ENCODE results near the gene SULT4A1. TPM values are rescaled to one million over a fixed set of nuclear protein-coding genes. Genes with fewer than 3 reads are reported as not detected.
"Not testable (repeated sequence)": the region's sequence is repeated elsewhere in the genome, so short reads cannot be mapped to it uniquely, and the experiment has no call there.

The SULT4A1 gene, protein sequence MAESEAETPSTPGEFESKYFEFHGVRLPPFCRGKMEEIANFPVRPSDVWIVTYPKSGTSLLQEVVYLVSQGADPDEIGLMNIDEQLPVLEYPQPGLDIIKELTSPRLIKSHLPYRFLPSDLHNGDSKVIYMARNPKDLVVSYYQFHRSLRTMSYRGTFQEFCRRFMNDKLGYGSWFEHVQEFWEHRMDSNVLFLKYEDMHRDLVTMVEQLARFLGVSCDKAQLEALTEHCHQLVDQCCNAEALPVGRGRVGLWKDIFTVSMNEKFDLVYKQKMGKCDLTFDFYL
- total RNA-seq: not detected
- not detected for total RNA-seq (2013)
- total RNA-seq: 0 to 0.10 (median 0) reads per million in 29 experiments

DNA sequence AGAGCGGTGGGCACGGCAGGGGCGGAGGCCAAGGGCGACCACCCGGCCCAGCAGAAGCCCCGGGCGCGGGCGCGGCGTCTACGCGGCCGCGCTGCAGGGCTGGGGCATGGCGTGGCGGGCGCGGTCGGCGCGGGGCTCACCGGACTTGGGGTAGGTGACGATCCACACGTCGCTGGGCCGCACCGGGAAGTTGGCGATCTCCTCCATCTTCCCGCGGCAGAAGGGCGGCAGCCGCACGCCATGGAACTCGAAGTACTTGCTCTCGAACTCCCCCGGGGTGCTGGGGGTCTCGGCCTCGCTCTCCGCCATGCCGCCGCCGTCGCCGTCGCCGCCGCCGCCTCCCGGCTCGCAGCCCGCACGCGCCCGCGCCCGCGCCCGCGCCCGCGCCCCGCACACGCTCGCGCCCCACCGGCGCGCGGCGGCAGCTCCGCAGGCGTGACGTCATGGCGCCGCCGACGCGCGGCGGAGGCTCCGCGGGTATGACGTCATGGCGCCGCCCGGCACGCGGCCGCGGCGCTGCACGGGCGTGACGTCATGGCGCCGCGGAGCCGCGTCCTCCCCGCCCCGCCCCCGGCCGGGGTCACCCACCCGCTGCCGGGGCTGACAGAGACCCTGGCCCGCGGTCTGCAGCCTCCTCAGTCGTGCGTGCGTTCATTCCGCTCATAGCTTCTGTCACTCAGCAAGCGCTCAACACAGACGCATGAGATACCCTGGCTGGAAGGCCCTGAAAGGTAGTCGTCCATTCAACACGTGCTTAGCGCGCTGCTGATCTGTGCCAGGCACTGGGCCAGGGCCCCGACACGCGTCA is at the start of gene SULT4A1:
Gene SULT4A1 (minus strand): TSS at position 440 of the 808 bp plus-strand sequence. CDS start 131 bp downstream, at position 309.
- Mint-ChIP-seq H3K9me3 (peaks cover 0 to 2% (median 0%) of the 10 kb centered on the region in 3 donors), H3K27ac (no peak within 1 kb of the TSS), H3K4me3 (peak within 1 kb of the TSS; percentile 36 to 72 (median 50)), H3K27me3 (peaks cover 62 to 76% of the 10 kb centered on the region in 2 donors), H3K4me1 (peaks cover 0 to 8% (median 4%) of the 10 kb centered on the region in 3 donors), H3K36me3 (no peaks in the 10 kb centered on the region)
- no peak within 1 kb of the TSS for H3K27ac ChIP-seq (ENCODE audit: low read length)
- ATAC-seq (replicated peaks in 1 of 4): no peak
- ChIA-PET CTCF (no interaction called here), POLR2A (no interaction called here)
- WGBS (ENCODE audit: insufficient coverage): 7% methylated on average over 114 of the region's 121 CpGs
- DNase-seq: peak in 1 of 35 experiments; percentile 15
- H3K4me3 ChIP-seq (ENCODE audit: control insufficient read depth in 1 of 2, extremely low read depth in 1 of 2, low read length in 1 of 2): peak within 1 kb of the TSS in 1 of 2 donors; percentile 15
- H3K27me3 ChIP-seq (replicated peaks in 1 of 2; ENCODE audit: control insufficient read depth in 2 of 2, extremely low read depth in 1 of 2, insufficient read depth in 2 of 2, low read length in 1 of 2): peaks cover 14 to 55% of the 10 kb centered on the region in 2 experiments
- peaks cover 0 to 2% of the 10 kb centered on the region in 2 experiments for H3K4me1 ChIP-seq (ENCODE audit: control insufficient read depth in 1 of 2, extremely low read depth in 1 of 2, insufficient read depth in 2 of 2, low read length in 2 of 2)
- no peaks in the 10 kb centered on the region for H3K9me3 ChIP-seq
- H3K36me3 ChIP-seq (ENCODE audit: control insufficient read depth in 2 of 2, extremely low read depth in 1 of 2, insufficient read depth in 1 of 2, low read length in 1 of 2): no peaks in the 10 kb centered on the region

DNA sequence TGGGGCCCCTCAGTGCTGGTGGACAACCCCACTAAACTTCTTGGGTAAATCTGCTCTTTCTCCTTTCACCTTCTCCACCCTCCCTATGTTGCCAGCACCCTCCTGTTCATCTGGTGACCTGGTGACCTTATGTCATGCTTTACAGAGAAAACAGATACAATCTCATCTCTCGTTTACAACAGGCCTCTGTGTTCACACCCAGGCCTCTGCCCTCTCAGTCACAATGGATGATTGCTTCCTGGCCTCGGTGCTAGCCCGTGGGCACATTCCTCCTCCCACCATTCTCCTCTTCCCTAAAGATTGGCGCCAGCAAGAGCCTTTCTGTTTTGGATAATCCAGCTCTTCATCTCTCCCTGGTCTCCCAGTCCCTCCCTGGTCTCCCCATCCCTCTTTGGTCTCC is 49.0 kb upstream of the SULT4A1 start:
- Mint-ChIP-seq H3K4me3 (no peak overlapping the region), H3K9me3 (no peaks in the 10 kb centered on the region), H3K27me3 (peaks cover 10 to 21% of the 10 kb centered on the region in 2 donors), H3K4me1 (no peaks in the 10 kb centered on the region), H3K36me3 (no peaks in the 10 kb centered on the region), H3K27ac (no peak overlapping the region)
- Histone ChIP-seq H3K27me3 (replicated peaks in 1 of 2; ENCODE audit: control insufficient read depth in 2 of 2, extremely low read depth in 1 of 2, insufficient read depth in 2 of 2, low read length in 1 of 2) (peaks cover 0 to 21% of the 10 kb centered on the region in 2 experiments), H3K9me3 (no peaks in the 10 kb centered on the region), H3K27ac (ENCODE audit: low read length) (no peak overlapping the region), H3K4me3 (ENCODE audit: control insufficient read depth in 1 of 2, extremely low read depth in 1 of 2, low read length in 1 of 2) (no peak overlapping the region), H3K36me3 (ENCODE audit: control insufficient read depth in 2 of 2, extremely low read depth in 1 of 2, insufficient read depth in 1 of 2, low read length in 1 of 2) (no peaks in the 10 kb centered on the region), H3K4me1 (ENCODE audit: control insufficient read depth in 1 of 2, extremely low read depth in 1 of 2, insufficient read depth in 2 of 2, low read length in 2 of 2) (no peaks in the 10 kb centered on the region)
- 23% methylated on average over 4 of the region's 4 CpGs for WGBS (ENCODE audit: insufficient coverage)
- CTCF ChIA-PET: no interaction called here
- no peak for ATAC-seq (replicated peaks in 1 of 4)
- POLR2A ChIA-PET: no interaction called here
- DNase-seq: no peak

DNA sequence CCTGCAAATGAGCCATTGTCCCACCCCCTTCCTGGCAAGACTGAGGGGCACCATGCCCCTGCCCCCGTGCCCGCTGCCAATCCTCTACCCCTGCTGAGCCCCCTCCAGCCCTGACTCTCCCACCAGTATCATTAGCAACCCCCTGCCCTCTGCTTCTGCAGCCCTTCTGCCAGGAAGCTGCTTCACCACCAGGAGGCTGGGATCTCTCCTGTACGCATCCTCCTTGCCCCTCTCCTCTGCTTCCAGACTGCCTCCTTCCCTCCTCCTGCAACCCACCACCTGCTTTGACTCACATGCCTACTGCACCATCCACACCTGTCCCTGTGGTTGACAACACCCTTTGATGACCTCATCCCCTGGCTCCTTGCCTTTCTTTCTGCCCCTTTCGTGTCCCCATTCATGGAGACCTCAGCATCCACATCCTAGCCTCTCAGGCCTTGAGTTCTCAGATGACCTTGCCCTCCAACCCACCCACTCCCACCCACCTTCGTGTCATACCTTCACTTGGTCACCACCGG is 47.9 kb upstream of the SULT4A1 start:
- Histone ChIP-seq H3K9me3 (no peaks in the 10 kb centered on the region), H3K4me3 (ENCODE audit: control insufficient read depth in 1 of 2, extremely low read depth in 1 of 2, low read length in 1 of 2) (no peak overlapping the region), H3K4me1 (ENCODE audit: control insufficient read depth in 1 of 2, extremely low read depth in 1 of 2, insufficient read depth in 2 of 2, low read length in 2 of 2) (no peaks in the 10 kb centered on the region), H3K27ac (ENCODE audit: low read length) (no peak overlapping the region), H3K36me3 (ENCODE audit: control insufficient read depth in 2 of 2, extremely low read depth in 1 of 2, insufficient read depth in 1 of 2, low read length in 1 of 2) (no peaks in the 10 kb centered on the region), H3K27me3 (replicated peaks in 1 of 2; ENCODE audit: control insufficient read depth in 2 of 2, extremely low read depth in 1 of 2, insufficient read depth in 2 of 2, low read length in 1 of 2) (peaks cover 0 to 28% of the 10 kb centered on the region in 2 experiments)
- H3K4me1 Mint-ChIP-seq: no peaks in the 10 kb centered on the region
- H3K27ac Mint-ChIP-seq: no peak overlapping the region
- ChIA-PET CTCF (interaction anchor here in 1 of 2 donors (0.6 kb wide), 1 partner anchor 37 kb away, joined by 3 read pairs; no protein-coding TSS in a partner anchor), POLR2A (no interaction called here)
- H3K36me3 Mint-ChIP-seq: no peaks in the 10 kb centered on the region
- ATAC-seq (replicated peaks in 1 of 4) (no peak), DNase-seq (no peak)
- WGBS (ENCODE audit: insufficient coverage): 71% methylated on average over 5 of the region's 6 CpGs
- H3K4me3 Mint-ChIP-seq: no peak overlapping the region
- H3K9me3 Mint-ChIP-seq: no peaks in the 10 kb centered on the region
- H3K27me3 Mint-ChIP-seq: peaks cover 17 to 28% of the 10 kb centered on the region in 2 donors

DNA sequence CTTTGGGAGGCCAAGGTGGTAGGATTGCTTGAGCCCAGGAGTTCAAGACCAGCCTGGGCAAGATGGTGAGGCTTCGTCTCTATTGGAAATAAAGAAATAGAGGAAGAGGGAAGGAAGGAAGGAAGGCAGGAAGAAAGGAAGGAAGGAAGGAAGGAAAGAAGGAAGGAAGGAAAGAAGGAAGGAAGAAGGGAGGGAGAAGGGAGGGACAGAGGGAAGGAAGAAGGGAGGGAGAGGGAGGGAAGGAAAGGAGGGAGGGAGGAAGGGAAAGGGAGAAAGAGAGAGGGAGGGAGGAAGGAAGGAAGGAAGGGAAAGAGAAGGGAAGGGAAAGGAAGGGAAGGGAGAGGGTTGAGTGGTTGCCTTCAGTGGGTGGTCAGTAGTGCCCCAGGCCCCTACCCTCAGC is 47.4 kb upstream of the SULT4A1 start:
- Histone ChIP-seq H3K9me3 (no peaks in the 10 kb centered on the region), H3K27me3 (replicated peaks in 1 of 2; ENCODE audit: control insufficient read depth in 2 of 2, extremely low read depth in 1 of 2, insufficient read depth in 2 of 2, low read length in 1 of 2) (peaks cover 0 to 33% of the 10 kb centered on the region in 2 experiments), H3K4me3 (ENCODE audit: control insufficient read depth in 1 of 2, extremely low read depth in 1 of 2, low read length in 1 of 2) (no peak overlapping the region), H3K36me3 (ENCODE audit: control insufficient read depth in 2 of 2, extremely low read depth in 1 of 2, insufficient read depth in 1 of 2, low read length in 1 of 2) (no peaks in the 10 kb centered on the region), H3K4me1 (ENCODE audit: control insufficient read depth in 1 of 2, extremely low read depth in 1 of 2, insufficient read depth in 2 of 2, low read length in 2 of 2) (no peaks in the 10 kb centered on the region), H3K27ac (ENCODE audit: low read length) (no peak overlapping the region)
- Mint-ChIP-seq H3K9me3 (no peaks in the 10 kb centered on the region), H3K4me1 (no peaks in the 10 kb centered on the region), H3K27ac (no peak overlapping the region), H3K36me3 (no peaks in the 10 kb centered on the region), H3K27me3 (peaks cover 17 to 28% of the 10 kb centered on the region in 2 donors), H3K4me3 (no peak overlapping the region)
- DNase-seq: no peak
- ChIA-PET CTCF (no interaction called here), POLR2A (no interaction called here)
- WGBS (ENCODE audit: insufficient coverage): no CpG with 5 or more reads among the region's 1 CpG
- no peak for ATAC-seq (replicated peaks in 1 of 4)

DNA sequence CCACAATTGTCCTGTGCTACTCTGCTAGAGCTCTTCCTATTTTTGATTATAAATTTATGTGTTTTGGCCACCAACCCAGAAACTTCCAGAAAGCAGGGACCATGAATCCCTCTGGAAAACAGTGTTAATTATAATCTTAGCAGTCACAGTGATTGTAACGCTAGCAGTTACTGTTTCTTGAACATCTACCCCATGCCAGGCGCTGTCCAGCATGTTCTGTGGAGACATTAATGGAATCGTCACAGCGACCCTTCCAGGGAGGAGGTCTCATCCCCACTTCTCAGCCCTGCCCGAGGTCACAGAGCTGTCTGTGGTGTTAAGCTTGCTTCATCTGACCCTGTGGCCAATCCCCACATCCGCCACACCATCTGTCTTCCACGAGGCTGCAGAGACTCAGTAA is 43.4 kb upstream of the SULT4A1 start:
- CTCF ChIA-PET: no interaction called here
- no peak overlapping the region for H3K4me3 ChIP-seq (ENCODE audit: control insufficient read depth in 1 of 2, extremely low read depth in 1 of 2, low read length in 1 of 2)
- H3K27ac ChIP-seq (ENCODE audit: low read length): no peak overlapping the region
- Mint-ChIP-seq H3K9me3 (no peaks in the 10 kb centered on the region), H3K36me3 (no peaks in the 10 kb centered on the region), H3K4me3 (no peak overlapping the region), H3K27ac (no peak overlapping the region), H3K27me3 (peaks cover 15 to 35% of the 10 kb centered on the region in 2 donors), H3K4me1 (no peaks in the 10 kb centered on the region)
- peaks cover 0 to 54% of the 10 kb centered on the region in 2 experiments for H3K27me3 ChIP-seq (replicated peaks in 1 of 2; ENCODE audit: control insufficient read depth in 2 of 2, extremely low read depth in 1 of 2, insufficient read depth in 2 of 2, low read length in 1 of 2)
- DNase-seq (no peak), ATAC-seq (replicated peaks in 1 of 4) (no peak)
- no peaks in the 10 kb centered on the region for H3K4me1 ChIP-seq (ENCODE audit: control insufficient read depth in 1 of 2, extremely low read depth in 1 of 2, insufficient read depth in 2 of 2, low read length in 2 of 2)
- WGBS (ENCODE audit: insufficient coverage): 66% methylated on average over 4 of the region's 7 CpGs
- POLR2A ChIA-PET: interaction anchor here in 1 of 2 donors (0.7 kb wide), 1 partner anchor 34 kb away, joined by 11 read pairs; no protein-coding TSS in a partner anchor
- no peaks in the 10 kb centered on the region for H3K36me3 ChIP-seq (ENCODE audit: control insufficient read depth in 2 of 2, extremely low read depth in 1 of 2, insufficient read depth in 1 of 2, low read length in 1 of 2)
- no peaks in the 10 kb centered on the region for H3K9me3 ChIP-seq

DNA sequence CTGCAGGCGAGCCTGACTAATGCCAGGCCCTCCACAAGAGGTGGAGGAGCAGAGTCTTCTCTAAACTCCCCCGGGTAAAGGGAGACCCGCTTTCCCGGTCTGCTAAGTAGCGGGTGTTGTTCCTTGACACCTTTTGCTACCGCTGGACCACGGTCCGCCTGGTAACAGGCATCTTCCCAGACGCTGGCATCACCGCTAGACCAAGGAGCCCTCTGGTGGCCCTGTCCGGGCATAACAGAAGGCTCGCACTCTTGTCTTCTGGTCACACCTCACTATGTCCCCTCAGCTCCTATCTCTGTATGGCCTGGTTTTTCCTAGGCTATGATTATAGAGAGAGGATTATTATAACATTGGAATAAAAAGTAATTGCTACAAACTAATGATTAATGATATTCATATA is 42.1 kb upstream of the SULT4A1 start:
- H3K27ac Mint-ChIP-seq; CTCF ChIA-PET; H3K36me3 ChIP-seq (ENCODE audit: control insufficient read depth in 2 of 2, extremely low read depth in 1 of 2, insufficient read depth in 1 of 2, low read length in 1 of 2); H3K4me3 ChIP-seq (ENCODE audit: control insufficient read depth in 1 of 2, extremely low read depth in 1 of 2, low read length in 1 of 2); POLR2A ChIA-PET; H3K4me1 Mint-ChIP-seq; H3K9me3 ChIP-seq; H3K4me1 ChIP-seq (ENCODE audit: control insufficient read depth in 1 of 2, extremely low read depth in 1 of 2, insufficient read depth in 2 of 2, low read length in 2 of 2); ATAC-seq (replicated peaks in 1 of 4); H3K4me3 Mint-ChIP-seq; H3K27ac ChIP-seq (ENCODE audit: low read length); H3K36me3 Mint-ChIP-seq; H3K9me3 Mint-ChIP-seq: not testable (repeated sequence)
- DNase-seq: peak in 7 of 35 experiments; percentile 6 to 38 (median 12)
- WGBS (ENCODE audit: insufficient coverage): no CpG with 5 or more reads among the region's 12 CpGs
- peaks cover 0 to 56% of the 10 kb centered on the region in 2 experiments for H3K27me3 ChIP-seq (replicated peaks in 1 of 2; ENCODE audit: control insufficient read depth in 2 of 2, extremely low read depth in 1 of 2, insufficient read depth in 2 of 2, low read length in 1 of 2)
- H3K27me3 Mint-ChIP-seq: peaks cover 15 to 32% of the 10 kb centered on the region in 2 donors
